PC-3 (cell line): ENCODE results near the gene ACAD10. TPM values are rescaled to one million over a fixed set of nuclear protein-coding genes. Genes with fewer than 3 reads are reported as not detected.

ENCODE experiments used
- ATAC-seq: fragments of 200-7000 bp; cut with Tn5 transposase; 2 replicates; pipeline ENCODE4 v1.9.1; 2020; ENCODE audit warnings: mild to moderate bottlenecking, moderate library complexity
- BruUV-seq: library from RNA; stranded (reverse); fragments of 400-500 nt; replicated peaks from 2 replicates; lab custom pipeline; 2021; lab: Mats Ljungman, UMichigan
- CTCF ChIA-PET: fragments of 300-600 bp; sonication (Branson Sonifier 250); formaldehyde crosslinking; loops from one replicate; lab custom pipeline; 2022; ENCODE audit warnings: antibody characterized with exemption; lab: Charles Lee
- POLR2A ChIA-PET: fragments of 300-600 bp; sonication (Branson Sonifier 250); formaldehyde crosslinking; loops from one replicate; lab custom pipeline; 2022; ENCODE audit warnings: antibody characterized with exemption; ENCODE audit not compliant: unreplicated experiment; lab: Charles Lee
- DNase-seq: peaks from one replicate; pipeline ENCODE4 v3.0.0-alpha.2; 2015
- H2AFZ ChIP-seq: fragments of 300-600 bp; sonication (generic); 2 replicates; pipeline ENCODE4 v1.6.0; 2016; ENCODE audit warnings: antibody characterized with exemption, low read length
- H3F3A ChIP-seq: fragments of 300-600 bp; sonication (generic); one replicate; pipeline ENCODE4 v1.6.0; 2017; ENCODE audit warnings: antibody characterized with exemption, low read length, control low read depth, mild to moderate bottlenecking; ENCODE audit not compliant: unreplicated experiment
- H3K27ac ChIP-seq: fragments of 300-600 bp; sonication (generic); 2 replicates; pipeline ENCODE4 v1.5.1; 2016; ENCODE audit warnings: mild to moderate bottlenecking, low read length
- H3K27me3 ChIP-seq: fragments of 300-600 bp; sonication (generic); 2 replicates; pipeline ENCODE4 v1.6.1; 2016; ENCODE audit warnings: low read length, mixed read lengths
- H3K36me3 ChIP-seq: fragments of 300-600 bp; sonication (generic); 2 replicates; pipeline ENCODE4 v1.6.1; 2016; ENCODE audit warnings: low read depth, mixed run types, low read length, mixed read lengths
- H3K4me1 ChIP-seq: fragments of 300-600 bp; sonication (generic); 2 replicates; pipeline ENCODE4 v1.5.1; 2016; ENCODE audit warnings: low read length; ENCODE audit not compliant: insufficient read depth
- H3K4me2 ChIP-seq: fragments of 300-600 bp; sonication (generic); 2 replicates; pipeline ENCODE4 v1.6.0; 2016; ENCODE audit warnings: low read length
- H3K4me3 ChIP-seq: fragments of 300-600 bp; sonication (generic); 2 replicates; pipeline ENCODE4 v1.5.1; 2016; ENCODE audit warnings: mild to moderate bottlenecking, low read length, mixed read lengths
- H3K79me2 ChIP-seq: fragments of 300-600 bp; sonication (generic); 2 replicates; pipeline ENCODE4 v1.6.1; 2017; ENCODE audit warnings: low read length, mixed read lengths
- H3K9ac ChIP-seq: fragments of 300-600 bp; sonication (generic); 2 replicates; pipeline ENCODE4 v1.6.0; 2016; ENCODE audit warnings: mild to moderate bottlenecking, low read length
- H3K9me2 ChIP-seq: fragments of 300-600 bp; sonication (generic); replicated peaks from 2 replicates; pipeline ENCODE4 v1.6.1; 2016; ENCODE audit warnings: mixed run types, low read length, mixed read lengths
- H3K9me3 ChIP-seq: fragments of 300-600 bp; sonication (generic); 2 replicates; pipeline ENCODE4 v1.6.1; 2016; ENCODE audit warnings: low read length, mixed read lengths
- H4K20me1 ChIP-seq: fragments of 300-600 bp; sonication (generic); 2 replicates; pipeline ENCODE4 v1.6.1; 2016; ENCODE audit warnings: low read length, mixed read lengths
- CTCF ChIP-seq: fragments of 300-600 bp; sonication (generic); conservative IDR thresholded peaks from 2 replicates; pipeline ENCODE4 v1.5.1; 2017; ENCODE audit warnings: antibody characterized with exemption, low read depth, mild to moderate bottlenecking, low read length
- EZH2 ChIP-seq: fragments of 300-600 bp; sonication (generic); IDR thresholded peaks from one replicate; pipeline ENCODE4 v1.6.1; 2017; ENCODE audit warnings: antibody characterized with exemption, mild to moderate bottlenecking, low read length; ENCODE audit not compliant: unreplicated experiment
- EZH2phosphoT487 ChIP-seq: fragments of 300-600 bp; sonication (generic); IDR thresholded peaks from 2 replicates; pipeline ENCODE4 v1.6.1; 2018; ENCODE audit warnings: mild to moderate bottlenecking, antibody characterized with exemption, low read length, borderline replicate concordance
- intact Hi-C: fragments of 100-400 bp; cut with micrococcal nuclease; formaldehyde crosslinking; loops from 2 replicates; pipeline ENCODE4 v1.9.0; 2023
- total RNA-seq: library from RNA; depleted of rRNA; stranded (reverse); fragments of >200 nt; gene quantifications from 2 replicates; pipeline ENCODE4 v1.2.3, GENCODE V29; 2014

The ACAD10 gene
- total RNA-seq, 1 experiment from 2014 or later: 27.4 TPM

- ChIA-PET CTCF (no interaction called here), POLR2A (no interaction called here)
- H4K20me1 ChIP-seq: no peaks in the 10 kb centered on the region
- no peaks in the 10 kb centered on the region for H3K9me3 ChIP-seq
- peaks cover 22% of the 10 kb centered on the region; the same call in 1 of the 2 replicates for H3K36me3 ChIP-seq
- H3K27ac ChIP-seq: no peak overlapping the region
- H3K9ac ChIP-seq: no peak overlapping the region
- no peak overlapping the region for H2AFZ ChIP-seq
- BruUV-seq: no TSS peak
- intact Hi-C loops: no loop called here
- H3K4me1 ChIP-seq: peaks cover 14% of the 10 kb centered on the region
- no peaks in the 10 kb centered on the region for H3K79me2 ChIP-seq
- ATAC-seq (no peak), DNase-seq (no peak)
- no peaks in the 10 kb centered on the region for H3F3A ChIP-seq
- H3K4me2 ChIP-seq: no peak overlapping the region
- H3K9me2 ChIP-seq: no peaks in the 10 kb centered on the region
- no peaks in the 10 kb centered on the region for H3K27me3 ChIP-seq
- no peak for TF ChIP-seq CTCF
- no peak for TF ChIP-seq EZH2
- no peak for TF ChIP-seq EZH2phosphoT487
- no peak overlapping the region for H3K4me3 ChIP-seq
Measured at GRCh38 chr12:111745211-111745610, 59.4 kb downstream of the ACAD10 start.

- ATAC-seq (no peak), DNase-seq (no peak)
- Histone ChIP-seq H3F3A (no peaks in the 10 kb centered on the region), H3K36me3 (peaks cover 27% of the 10 kb centered on the region; the same call in 1 of the 2 replicates), H3K79me2 (no peaks in the 10 kb centered on the region), H3K9me2 (no peaks in the 10 kb centered on the region), H3K4me1 (no peaks in the 10 kb centered on the region), H3K4me3 (no peak overlapping the region), H2AFZ (no peak overlapping the region), H3K27ac (no peak overlapping the region), H3K9ac (no peak overlapping the region), H3K9me3 (no peaks in the 10 kb centered on the region), H4K20me1 (no peaks in the 10 kb centered on the region), H3K27me3 (no peaks in the 10 kb centered on the region), H3K4me2 (no peak overlapping the region)
- POLR2A ChIA-PET: no interaction called here
- TF ChIP-seq EZH2 (no peak), CTCF (no peak), EZH2phosphoT487 (no peak)
- intact Hi-C loops: no loop called here
- BruUV-seq: no TSS peak
- CTCF ChIA-PET: interaction anchor here (0.7 kb wide), 1 partner anchor 55 kb away, joined by 3 read pairs; no protein-coding TSS in a partner anchor
Measured at GRCh38 chr12:111747333-111747732, 61.5 kb downstream of the ACAD10 start.

DNA sequence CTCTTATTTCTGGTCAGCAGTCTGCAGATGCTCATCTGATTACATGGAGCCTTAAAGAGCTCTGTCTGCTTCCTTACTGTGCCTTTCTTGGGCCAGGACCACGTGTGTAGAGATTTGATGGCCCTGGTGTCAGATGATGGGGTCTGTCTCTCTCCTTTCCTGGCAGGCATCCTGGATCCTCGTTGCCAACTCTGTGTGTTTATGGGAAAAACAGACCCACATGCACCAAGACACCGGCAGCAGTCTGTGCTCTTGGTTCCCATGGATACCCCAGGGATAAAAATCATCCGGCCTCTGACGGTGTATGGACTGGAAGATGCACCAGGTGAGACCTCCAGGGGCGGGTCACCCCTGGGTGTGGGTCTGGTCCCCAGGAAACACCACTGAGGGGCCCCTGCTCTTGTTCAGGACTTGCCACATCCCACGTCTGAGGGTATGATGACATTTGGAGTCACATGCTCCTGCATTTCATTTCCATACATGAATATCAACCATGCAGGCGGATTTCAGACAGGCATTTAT lies 62.4 kb downstream of the ACAD10 start:
- no peaks in the 10 kb centered on the region for H4K20me1 ChIP-seq
- no peaks in the 10 kb centered on the region for H3K27me3 ChIP-seq
- BruUV-seq: no TSS peak
- CTCF ChIA-PET: no interaction called here
- TF ChIP-seq EZH2phosphoT487: no peak
- TF ChIP-seq EZH2: no peak
- TF ChIP-seq CTCF: no peak
- H3F3A ChIP-seq: no peaks in the 10 kb centered on the region
- H3K27ac ChIP-seq: no peak overlapping the region
- no peaks in the 10 kb centered on the region for H3K4me1 ChIP-seq
- H3K4me2 ChIP-seq: no peak overlapping the region
- H3K9me2 ChIP-seq: no peaks in the 10 kb centered on the region
- ATAC-seq: no peak
- intact Hi-C loops: no loop called here
- H2AFZ ChIP-seq: no peak overlapping the region
- no peaks in the 10 kb centered on the region for H3K9me3 ChIP-seq
- DNase-seq: no peak
- no peak overlapping the region for H3K9ac ChIP-seq
- no peak overlapping the region for H3K4me3 ChIP-seq
- no peaks in the 10 kb centered on the region for H3K79me2 ChIP-seq
- H3K36me3 ChIP-seq: peaks cover 27% of the 10 kb centered on the region; the same call in 1 of the 2 replicates
- POLR2A ChIA-PET: no interaction called here
